ENCODE results near the gene CYTH4.
A peak's percentile ranks its signal among the peaks of the same experiment; 100 is the strongest.

The CYTH4 gene

DNA sequence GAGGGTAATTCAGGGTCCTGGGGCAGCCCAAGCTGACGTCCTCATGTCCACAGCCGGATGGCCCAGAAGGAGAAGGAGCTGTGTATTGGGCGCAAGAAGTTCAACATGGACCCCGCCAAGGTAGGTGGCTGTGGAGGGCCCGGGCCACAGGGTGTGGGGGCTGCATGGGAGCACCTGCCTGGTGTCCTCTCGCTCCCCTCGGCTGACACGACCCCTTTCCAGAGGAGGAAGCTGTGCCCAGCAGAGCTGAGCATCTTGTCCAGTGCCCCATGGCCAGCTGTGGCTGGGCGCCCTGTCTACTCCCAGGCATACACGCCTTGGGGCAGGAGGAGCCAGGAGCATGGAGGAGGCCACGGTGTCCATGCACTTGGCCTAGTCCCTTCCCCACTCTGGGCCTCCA, 13.6 kb downstream of the CYTH4 start:
- Mint-ChIP-seq H3K27ac (peak overlapping the region; percentile 9), H3K4me3 (no peak overlapping the region), H3K27me3 (no peaks in the 10 kb centered on the region), H3K9me3 (peaks cover 5 to 11% of the 10 kb centered on the region in 2 donors), H3K36me3 (peaks cover 30 to 60% of the 10 kb centered on the region in 2 donors), H3K4me1 (peaks cover 49 to 65% of the 10 kb centered on the region in 2 donors)
- DNase-seq: no peak
- no peak for ATAC-seq (replicated peaks)

DNA sequence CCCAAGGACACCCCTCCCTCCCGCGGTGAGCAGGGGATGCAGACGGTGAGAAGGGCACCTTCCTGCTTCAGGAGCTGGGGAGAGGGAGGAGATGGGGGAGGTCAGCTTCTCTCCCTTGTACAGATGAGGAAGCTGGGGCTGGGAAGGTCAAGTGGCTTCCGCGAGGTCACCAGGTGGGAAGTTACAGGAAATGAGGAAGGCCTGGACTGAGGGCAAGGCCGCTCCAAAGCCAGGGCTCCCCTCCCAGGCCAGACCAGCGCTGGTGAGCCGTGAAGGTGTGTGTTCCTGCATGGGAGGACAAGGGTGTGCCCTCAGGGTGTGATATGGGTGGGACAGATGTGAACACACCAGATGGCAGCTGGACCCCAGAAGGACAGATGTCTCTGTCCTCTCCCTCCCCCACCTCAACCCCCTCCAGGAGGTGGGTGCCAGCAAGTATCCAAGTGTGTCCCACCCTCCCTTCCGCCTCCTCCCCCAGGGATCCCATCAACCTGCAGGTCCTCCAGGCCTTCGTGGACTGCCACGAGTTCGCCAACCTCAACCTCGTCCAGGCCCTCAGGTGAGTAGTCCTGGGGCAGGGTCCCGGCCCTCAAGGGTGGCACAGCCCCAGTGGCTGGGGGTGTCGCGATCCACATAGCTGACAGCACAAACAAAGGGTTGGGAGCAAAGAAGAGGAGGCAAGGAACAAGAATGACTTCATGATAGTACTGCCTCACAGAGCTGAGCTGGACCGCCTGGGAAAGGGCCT, 16.6 kb downstream of the CYTH4 start:
- ATAC-seq (replicated peaks): no peak
- Mint-ChIP-seq H3K9me3 (no peaks in the 10 kb centered on the region), H3K4me1 (peaks cover 49 to 73% of the 10 kb centered on the region in 2 donors), H3K36me3 (peaks cover 19 to 47% of the 10 kb centered on the region in 2 donors), H3K4me3 (no peak overlapping the region), H3K27ac (no peak overlapping the region), H3K27me3 (no peaks in the 10 kb centered on the region)
- no peak for DNase-seq

DNA sequence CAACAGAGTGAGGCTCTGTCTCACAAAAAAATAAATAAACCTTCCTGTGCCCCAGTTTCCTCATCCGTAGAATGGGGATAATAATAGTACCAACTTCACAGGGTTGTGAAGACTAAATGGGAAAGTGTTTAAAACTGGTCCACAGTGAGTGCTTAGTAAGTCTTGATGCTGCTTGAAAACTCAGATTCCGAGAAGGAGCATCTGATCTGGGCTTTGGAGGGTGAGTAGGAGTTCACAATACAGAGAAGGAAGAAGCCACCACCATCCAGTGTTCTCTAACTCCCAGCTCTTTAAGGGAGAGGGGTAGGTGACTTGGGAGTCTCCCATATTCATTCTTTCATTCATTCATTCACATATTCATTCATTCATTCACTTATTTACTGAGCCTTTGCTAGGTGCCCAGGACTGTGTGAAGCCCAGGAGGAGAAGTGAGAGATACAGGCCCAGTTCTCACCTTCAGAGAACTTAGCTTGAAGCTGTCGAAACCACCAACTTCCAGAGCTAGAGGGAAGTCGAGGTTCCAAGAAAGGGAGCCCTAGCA, 17.7 kb downstream of the CYTH4 start:
- no peaks in the 10 kb centered on the region for H3K27me3 Mint-ChIP-seq
- ATAC-seq (replicated peaks) (peak; percentile 6 to 8), DNase-seq (no peak)
- peak overlapping the region in 1 of 2 donors; percentile 80 for H3K4me3 Mint-ChIP-seq
- no peaks in the 10 kb centered on the region for H3K9me3 Mint-ChIP-seq
- H3K36me3 Mint-ChIP-seq: peaks cover 21 to 44% of the 10 kb centered on the region in 2 donors
- H3K27ac Mint-ChIP-seq: peak overlapping the region; percentile 87
- peaks cover 42 to 69% of the 10 kb centered on the region in 2 donors for H3K4me1 Mint-ChIP-seq

DNA sequence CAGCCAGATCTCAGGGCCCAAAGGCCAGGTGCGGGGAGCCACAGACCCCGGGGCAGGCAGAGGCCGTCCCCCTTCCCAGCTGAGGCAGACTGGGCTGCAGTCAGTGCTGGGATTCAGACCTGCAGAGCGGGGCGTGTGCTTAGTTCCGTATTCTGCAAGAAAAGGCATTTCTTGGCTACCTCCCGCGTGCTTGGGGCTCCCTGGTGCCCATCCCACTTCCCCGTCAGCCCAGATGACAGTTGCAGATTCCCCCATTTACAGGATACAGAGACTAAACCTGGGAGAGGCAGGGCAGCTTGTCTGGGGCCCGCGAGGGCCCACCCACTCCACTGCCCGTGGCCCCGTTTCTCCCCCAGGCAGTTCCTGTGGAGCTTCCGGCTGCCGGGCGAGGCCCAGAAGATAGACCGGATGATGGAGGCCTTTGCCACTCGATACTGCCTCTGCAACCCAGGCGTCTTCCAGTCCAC, 18.3 kb downstream of the CYTH4 start:
- no peaks in the 10 kb centered on the region for H3K9me3 Mint-ChIP-seq
- H3K27me3 Mint-ChIP-seq: no peaks in the 10 kb centered on the region
- no peak for DNase-seq
- ATAC-seq (replicated peaks): peak; percentile 73 to 77
- H3K36me3 Mint-ChIP-seq: peaks cover 19 to 39% of the 10 kb centered on the region in 2 donors
- peaks cover 37 to 69% of the 10 kb centered on the region in 2 donors for H3K4me1 Mint-ChIP-seq
- H3K4me3 Mint-ChIP-seq: peak overlapping the region; percentile 56 to 80
- H3K27ac Mint-ChIP-seq: peak overlapping the region; percentile 87

DNA sequence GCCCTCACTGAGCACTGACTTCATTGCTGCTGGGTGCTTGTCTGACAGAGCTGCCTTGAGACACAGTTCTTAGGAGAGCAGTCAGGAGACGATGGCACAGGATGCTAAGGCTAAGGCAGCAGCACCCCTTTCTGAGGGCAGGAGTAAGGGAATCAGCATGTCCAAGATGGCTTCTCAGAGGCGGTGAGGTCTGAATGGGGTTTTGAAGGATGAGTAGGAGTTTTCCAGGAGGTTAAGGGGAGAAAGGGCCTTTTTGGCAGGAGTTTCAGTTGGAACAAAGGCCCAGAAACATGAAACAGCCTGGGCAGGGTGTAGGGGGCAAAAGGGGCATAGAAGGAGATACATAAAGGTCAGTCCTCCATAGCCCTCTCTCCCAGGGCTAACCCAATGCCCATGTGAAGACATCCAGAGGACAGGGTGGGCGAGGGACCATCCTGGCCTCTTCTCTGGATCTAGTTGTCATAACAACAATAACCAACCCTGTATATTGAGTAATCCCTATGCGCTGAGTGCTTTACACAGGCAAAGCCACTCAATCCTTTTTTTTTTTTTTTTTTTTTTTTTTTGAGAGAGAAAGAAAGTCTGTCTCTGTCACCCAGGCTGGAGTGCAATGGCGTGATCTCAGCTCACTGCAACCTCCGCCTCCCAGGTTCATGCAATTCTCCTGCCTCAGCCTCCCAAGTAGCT, 19.0 kb downstream of the CYTH4 start:
- H3K36me3 Mint-ChIP-seq: peaks cover 19 to 35% of the 10 kb centered on the region in 2 donors
- H3K27ac Mint-ChIP-seq: peak overlapping the region; percentile 87
- no peak for ATAC-seq (replicated peaks)
- H3K9me3 Mint-ChIP-seq: no peaks in the 10 kb centered on the region
- H3K4me1 Mint-ChIP-seq: peaks cover 40 to 72% of the 10 kb centered on the region in 2 donors
- H3K27me3 Mint-ChIP-seq: no peaks in the 10 kb centered on the region
- no peak for DNase-seq
- peak overlapping the region in 1 of 2 donors; percentile 80 for H3K4me3 Mint-ChIP-seq

DNA sequence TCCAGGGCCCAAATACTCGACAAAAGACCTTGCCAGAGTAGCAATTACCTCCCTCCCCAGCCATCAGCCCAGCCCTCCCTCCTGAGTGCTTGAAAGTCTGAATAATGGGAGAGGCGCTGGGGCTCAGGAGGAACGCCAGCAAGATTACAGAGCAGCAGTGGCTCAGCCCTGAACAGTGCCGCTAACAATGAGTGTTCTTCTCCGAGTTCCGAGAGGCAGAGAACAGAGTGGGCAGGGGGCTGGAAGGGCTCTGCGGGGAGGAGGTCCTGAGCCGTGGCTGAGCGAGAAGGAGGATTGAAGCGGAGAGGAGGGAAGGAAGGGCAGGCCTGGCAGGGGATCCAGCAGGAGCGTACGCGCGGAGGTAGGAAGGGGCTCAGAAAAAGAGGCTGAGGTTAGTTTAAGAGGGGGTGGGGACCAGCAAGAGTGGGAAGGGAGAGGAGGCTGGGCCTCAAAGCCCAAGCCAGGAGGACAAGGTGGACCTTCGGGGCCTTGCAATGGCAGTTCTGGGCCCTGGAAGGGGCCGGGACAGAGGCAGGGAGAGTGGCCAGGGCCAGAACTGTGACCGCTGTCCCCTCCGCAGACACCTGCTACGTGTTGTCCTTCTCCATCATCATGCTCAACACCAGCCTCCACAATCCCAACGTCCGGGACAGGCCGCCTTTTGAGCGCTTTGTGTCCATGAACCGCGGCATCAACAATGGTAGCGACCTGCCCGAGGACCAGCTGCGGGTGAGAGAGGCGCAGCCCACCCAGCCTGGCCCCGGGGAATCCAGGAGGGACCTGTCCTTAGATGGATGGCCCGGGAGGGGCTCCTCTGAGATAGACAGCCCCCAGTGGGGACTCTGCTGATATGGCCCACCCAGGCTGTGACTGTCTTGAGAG, 20.6 kb downstream of the CYTH4 start:
- Mint-ChIP-seq H3K9me3 (no peaks in the 10 kb centered on the region), H3K36me3 (peaks cover 19 to 27% of the 10 kb centered on the region in 2 donors), H3K4me1 (peaks cover 51 to 81% of the 10 kb centered on the region in 2 donors), H3K27ac (peak overlapping the region; percentile 28), H3K4me3 (no peak overlapping the region), H3K27me3 (no peaks in the 10 kb centered on the region)
- ATAC-seq (replicated peaks) (no peak), DNase-seq (no peak)

DNA sequence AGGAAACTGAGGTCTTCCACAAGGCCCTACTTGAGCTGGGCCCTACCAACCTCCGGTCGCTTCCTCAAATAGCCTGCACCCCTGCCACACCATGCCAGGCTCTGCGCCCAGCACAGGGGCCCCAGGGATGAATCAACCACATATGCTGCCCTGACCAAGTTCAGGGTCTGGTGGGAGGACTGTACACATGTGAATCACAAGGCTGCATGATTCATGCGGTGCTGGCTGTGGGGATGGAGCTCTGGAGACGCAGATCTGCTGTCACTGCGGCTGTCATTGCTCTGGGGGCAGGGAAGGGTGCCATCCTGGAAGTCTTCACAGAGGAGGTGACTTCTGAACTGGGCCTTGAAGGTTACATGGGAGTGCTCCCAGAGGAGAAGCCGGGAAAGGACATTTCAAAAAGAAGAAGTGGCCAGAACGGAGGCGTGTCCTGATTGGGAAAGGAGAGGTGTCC, 21.5 kb downstream of the CYTH4 start:
- H3K27me3 Mint-ChIP-seq: no peaks in the 10 kb centered on the region
- peak overlapping the region; percentile 82 for H3K27ac Mint-ChIP-seq
- no peaks in the 10 kb centered on the region for H3K9me3 Mint-ChIP-seq
- ATAC-seq (replicated peaks) (peak; percentile 20 to 21), DNase-seq (no peak)
- H3K36me3 Mint-ChIP-seq: peaks cover 16 to 20% of the 10 kb centered on the region in 2 donors
- peaks cover 53 to 81% of the 10 kb centered on the region in 2 donors for H3K4me1 Mint-ChIP-seq
- H3K4me3 Mint-ChIP-seq: no peak overlapping the region

DNA sequence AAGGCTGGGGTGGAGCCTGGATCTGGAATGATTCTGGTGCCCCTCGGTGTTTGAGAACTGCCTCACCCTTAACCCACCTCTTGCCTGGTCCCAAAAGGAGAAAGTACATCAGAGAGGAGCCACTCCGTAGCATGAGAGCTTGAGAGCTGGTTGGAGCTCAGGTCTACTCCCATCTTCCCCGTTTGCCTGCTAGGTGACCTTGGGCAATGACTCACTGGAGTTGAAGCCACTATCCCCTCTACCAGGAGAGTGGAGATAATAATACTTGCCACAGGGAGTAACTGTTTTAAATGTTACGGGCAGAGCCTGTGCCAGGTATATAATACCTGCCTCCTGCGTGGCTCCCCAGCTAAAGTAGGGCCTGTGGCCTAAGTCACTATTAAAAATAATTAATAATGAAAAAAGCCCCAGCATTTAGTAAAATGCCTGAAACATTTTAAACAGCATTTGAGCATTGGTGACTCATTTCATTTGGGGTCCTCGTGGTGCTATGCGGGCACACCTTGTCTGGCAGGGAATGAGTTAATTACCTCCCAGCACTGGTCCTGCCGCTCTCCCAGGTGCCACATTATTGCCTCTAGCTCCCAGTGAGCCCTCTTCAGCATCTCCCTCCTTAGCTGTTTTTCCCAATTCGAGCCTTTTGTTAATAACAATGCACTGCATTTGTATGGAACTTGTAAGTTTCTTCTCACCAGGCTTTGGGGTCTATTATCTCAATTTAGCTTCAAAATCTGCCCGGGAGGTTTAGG, 22.5 kb downstream of the CYTH4 start:
- H3K9me3 Mint-ChIP-seq: no peaks in the 10 kb centered on the region
- H3K36me3 Mint-ChIP-seq: peaks cover 16 to 24% of the 10 kb centered on the region in 2 donors
- peaks cover 61 to 89% of the 10 kb centered on the region in 2 donors for H3K4me1 Mint-ChIP-seq
- DNase-seq (no peak), ATAC-seq (replicated peaks) (no peak)
- H3K4me3 Mint-ChIP-seq: no peak overlapping the region
- H3K27ac Mint-ChIP-seq: peak overlapping the region; percentile 88
- no peaks in the 10 kb centered on the region for H3K27me3 Mint-ChIP-seq

DNA sequence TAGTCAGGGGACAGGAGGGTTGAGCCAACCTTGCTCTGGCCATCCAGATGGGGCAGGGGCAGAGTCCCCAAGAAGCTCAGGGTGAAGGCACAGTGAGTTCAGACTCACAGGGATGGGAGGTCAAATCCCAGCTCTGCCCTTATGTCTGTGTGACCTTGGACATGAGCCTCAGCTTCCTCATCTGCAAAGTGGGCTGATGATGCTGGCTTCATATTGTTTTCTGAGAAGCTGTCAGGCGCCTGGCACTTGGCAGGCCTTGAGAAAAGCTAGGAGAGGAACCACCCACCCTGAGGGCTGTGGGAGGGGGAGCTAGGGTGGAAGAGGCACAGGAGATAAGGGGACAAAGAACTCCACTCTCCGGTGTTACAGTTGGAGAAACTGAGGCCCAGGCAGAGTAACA, 23.6 kb downstream of the CYTH4 start:
- Mint-ChIP-seq H3K27me3 (no peaks in the 10 kb centered on the region), H3K9me3 (no peaks in the 10 kb centered on the region), H3K4me1 (peaks cover 60 to 90% of the 10 kb centered on the region in 2 donors), H3K36me3 (peaks cover 16 to 32% of the 10 kb centered on the region in 2 donors), H3K4me3 (no peak overlapping the region), H3K27ac (peak overlapping the region; percentile 88)
- no peak for ATAC-seq (replicated peaks)
- no peak for DNase-seq

DNA sequence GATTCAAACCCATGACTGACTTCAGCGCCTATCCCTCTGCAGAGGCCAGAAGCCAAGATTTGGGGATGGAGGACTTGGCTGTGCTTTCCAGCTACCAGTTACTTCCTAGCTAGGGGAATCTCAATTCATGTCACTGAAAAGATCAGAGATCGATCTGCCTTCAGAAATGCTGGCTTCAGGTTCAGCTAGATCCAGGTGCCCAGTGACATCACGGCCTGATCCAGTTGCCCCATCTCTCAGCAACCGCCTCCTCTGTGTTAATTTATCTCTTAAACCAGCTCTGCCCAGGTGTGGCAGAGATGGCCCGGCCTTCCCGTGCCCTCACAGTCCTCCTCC, 24.2 kb downstream of the CYTH4 start:
- ATAC-seq (replicated peaks) (no peak), DNase-seq (no peak)
- peak overlapping the region; percentile 98 for H3K27ac Mint-ChIP-seq
- H3K27me3 Mint-ChIP-seq: no peaks in the 10 kb centered on the region
- H3K4me3 Mint-ChIP-seq: peak overlapping the region; percentile 55 to 69
- H3K36me3 Mint-ChIP-seq: peaks cover 15 to 31% of the 10 kb centered on the region in 2 donors
- H3K9me3 Mint-ChIP-seq: no peaks in the 10 kb centered on the region
- peaks cover 60 to 89% of the 10 kb centered on the region in 2 donors for H3K4me1 Mint-ChIP-seq

DNA sequence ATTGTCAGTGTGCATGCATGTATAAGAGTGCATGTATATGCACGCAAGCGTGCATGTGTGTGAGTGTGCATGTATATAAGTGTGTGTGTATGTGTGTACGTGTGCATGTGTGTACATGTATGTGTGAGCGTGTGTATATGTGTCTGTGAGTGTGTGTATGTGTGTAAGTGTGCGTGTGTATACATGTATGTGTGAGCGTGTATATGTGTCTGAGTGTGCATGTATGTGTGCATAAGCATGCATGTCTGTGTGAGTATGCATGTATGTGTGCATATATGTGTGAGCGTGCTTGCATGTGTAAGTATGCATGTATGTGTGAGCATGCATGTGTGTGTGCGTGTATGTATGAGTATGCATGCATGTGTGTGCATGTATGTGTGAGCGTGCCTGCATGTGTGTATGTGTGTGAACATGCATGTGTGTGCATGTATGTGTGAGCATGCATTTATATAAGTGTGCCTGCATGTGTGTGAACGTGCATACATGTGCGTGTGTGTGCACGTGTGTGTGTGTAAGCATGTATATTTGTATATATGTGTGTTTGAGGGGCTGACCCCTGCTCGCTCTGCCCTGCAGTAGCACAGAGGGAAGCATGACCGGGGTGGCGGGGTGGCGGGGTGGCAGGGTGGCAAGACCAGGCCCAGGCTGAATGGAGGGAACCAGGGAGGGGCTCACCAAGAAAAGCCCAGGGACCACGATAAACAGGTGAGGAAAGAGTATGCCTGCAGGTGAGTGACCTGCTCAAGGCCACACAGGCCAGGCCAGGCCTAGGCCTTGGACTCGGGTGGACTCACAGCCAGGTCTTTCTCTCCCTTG, 26.3 kb downstream of the CYTH4 start:
- no peak for ATAC-seq (replicated peaks)

DNA sequence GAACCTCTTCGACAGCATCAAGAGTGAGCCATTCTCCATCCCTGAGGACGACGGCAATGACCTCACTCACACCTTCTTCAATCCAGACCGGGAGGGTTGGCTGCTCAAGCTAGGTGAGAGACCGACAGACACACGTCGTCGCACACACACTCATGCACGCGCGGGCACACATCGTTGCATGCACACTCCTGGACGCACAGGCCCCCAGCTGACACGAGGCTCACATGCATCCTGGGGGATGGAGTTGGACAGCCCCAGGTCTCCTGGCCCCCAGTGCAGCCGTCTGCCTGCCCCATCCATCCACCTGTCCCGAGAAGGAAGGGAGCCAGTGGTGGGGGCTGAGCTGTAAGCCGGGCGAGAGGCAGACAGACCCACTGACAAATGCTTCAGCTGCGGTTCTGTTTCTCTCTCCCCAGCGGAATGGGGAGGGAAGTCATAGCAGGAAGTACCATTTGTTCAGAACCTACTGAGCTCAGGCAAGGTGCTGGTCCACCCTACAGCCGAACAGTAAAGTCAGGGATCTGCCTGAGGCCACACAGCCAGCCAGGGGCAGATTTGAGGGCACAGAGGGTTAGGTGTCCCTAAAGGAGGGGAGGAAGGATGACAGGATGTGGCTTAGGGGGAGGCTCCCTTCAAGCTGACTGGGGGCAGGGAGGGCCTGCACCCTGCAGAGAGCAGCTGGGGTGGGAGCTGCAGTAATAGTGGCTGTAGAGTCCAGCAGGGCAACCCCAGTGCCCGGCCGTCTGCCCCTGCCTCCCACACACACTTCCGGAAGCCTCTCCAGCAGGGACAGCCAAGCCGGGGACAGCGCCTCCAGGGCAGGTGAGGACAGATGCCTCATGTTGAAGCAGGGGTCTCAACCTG, 27.1 kb downstream of the CYTH4 start:
- peak overlapping the region; percentile 76 for H3K27ac Mint-ChIP-seq
- peak overlapping the region; percentile 1 to 23 for H3K4me3 Mint-ChIP-seq
- H3K9me3 Mint-ChIP-seq: no peaks in the 10 kb centered on the region
- peaks cover 9 to 32% of the 10 kb centered on the region in 2 donors for H3K36me3 Mint-ChIP-seq
- peak; percentile 14 to 21 for ATAC-seq (replicated peaks)
- no peak for DNase-seq
- H3K27me3 Mint-ChIP-seq: no peaks in the 10 kb centered on the region
- peaks cover 65 to 86% of the 10 kb centered on the region in 2 donors for H3K4me1 Mint-ChIP-seq

More for the DNA sequence above, 26.3 kb downstream of the CYTH4 start:
- Mint-ChIP-seq H3K36me3 (peaks cover 15 to 30% of the 10 kb centered on the region in 2 donors), H3K4me3 (peak overlapping the region; percentile 54 to 55), H3K9me3 (no peaks in the 10 kb centered on the region), H3K27me3 (no peaks in the 10 kb centered on the region), H3K27ac (peak overlapping the region; percentile 98), H3K4me1 (peaks cover 62 to 86% of the 10 kb centered on the region in 2 donors)
- DNase-seq: no peak
